GM23338 (cell line): ENCODE data around the gene MYO3B. TPM values are rescaled to one million over a fixed set of nuclear protein-coding genes. Genes with fewer than 3 reads are reported as not detected.

Source experiments
- ATAC-seq: fragments of 200-7000 bp; cut with Tn5 transposase; 3 replicates; pipeline ENCODE4 v1.9.1; 2020
- DNase-seq: peaks from one replicate; pipeline ENCODE4 v3.0.0-alpha.2; 2015; ENCODE audit warnings: low spot score
- H2AFZ ChIP-seq: fragments of 200-600 bp; sonication (generic); 2 replicates; pipeline ENCODE4 v1.8.0; 2016; ENCODE audit warnings: antibody characterized with exemption, mild to moderate bottlenecking, moderate library complexity
- H3F3A ChIP-seq: fragments of 200-600 bp; sonication (generic); replicated peaks from 2 replicates; pipeline ENCODE4 v1.8.0; 2017; ENCODE audit warnings: antibody characterized with exemption, mixed run types, low read depth
- H3K27ac ChIP-seq: fragments of 200-600 bp; sonication (generic); 2 replicates; pipeline ENCODE4 v1.6.1; 2016; ENCODE audit warnings: low read depth
- H3K27me3 ChIP-seq: fragments of 200-600 bp; sonication (generic); 2 replicates; pipeline ENCODE4 v1.8.0; 2016; ENCODE audit warnings: mild to moderate bottlenecking, mixed run types, moderate library complexity; ENCODE audit not compliant: insufficient read depth
- H3K36me3 ChIP-seq: fragments of 200-600 bp; sonication (generic); 2 replicates; pipeline ENCODE4 v1.8.0; 2016; ENCODE audit warnings: mild to moderate bottlenecking; ENCODE audit not compliant: insufficient read depth
- H3K4me1 ChIP-seq: fragments of 200-600 bp; sonication (generic); 2 replicates; pipeline ENCODE4 v1.8.0; 2016; ENCODE audit warnings: mild to moderate bottlenecking, moderate library complexity; ENCODE audit not compliant: insufficient read depth
- H3K4me2 ChIP-seq: fragments of 200-600 bp; sonication (generic); 2 replicates; pipeline ENCODE4 v1.7.1; 2017; ENCODE audit warnings: mixed run types
- H3K4me3 ChIP-seq: fragments of 200-600 bp; sonication (generic); 2 replicates; pipeline ENCODE4 v1.6.1; 2016; ENCODE audit warnings: mixed run types
- H3K79me2 ChIP-seq: fragments of 200-600 bp; sonication (generic); replicated peaks from 2 replicates; pipeline ENCODE4 v1.8.0; 2017; ENCODE audit warnings: mild to moderate bottlenecking; ENCODE audit not compliant: insufficient read depth
- H3K9me2 ChIP-seq: fragments of 200-600 bp; sonication (generic); 2 replicates; pipeline ENCODE4 v1.8.0; 2017; ENCODE audit not compliant: insufficient read depth
- H4K20me1 ChIP-seq: fragments of 200-600 bp; sonication (generic); replicated peaks from 2 replicates; pipeline ENCODE4 v1.8.0; 2017; ENCODE audit warnings: mild to moderate bottlenecking; ENCODE audit not compliant: insufficient read depth
- H3K27ac Mint-ChIP-seq: 2 replicates; pipeline ENCODE4 v1.8.0; 2020; ENCODE audit warnings: inconsistent platforms, mild to moderate bottlenecking, moderate library complexity, mixed read lengths
- H3K27me3 Mint-ChIP-seq: 3 replicates; pipeline ENCODE4 v1.8.0; 2022; ENCODE audit warnings: low read depth, mild to moderate bottlenecking, moderate library complexity, mixed read lengths, inconsistent platforms; ENCODE audit not compliant: insufficient read depth, poor library complexity
- H3K36me3 Mint-ChIP-seq: 3 replicates; pipeline ENCODE4 v1.8.0; 2021; ENCODE audit warnings: low read depth, mild to moderate bottlenecking, inconsistent platforms, moderate library complexity, mixed read lengths
- H3K4me1 Mint-ChIP-seq: 3 replicates; pipeline ENCODE4 v1.8.0; 2020; ENCODE audit warnings: mild to moderate bottlenecking, inconsistent platforms, mixed read lengths
- H3K4me3 Mint-ChIP-seq: 3 replicates; pipeline ENCODE4 v1.8.0; 2021; ENCODE audit warnings: moderate library complexity, mild to moderate bottlenecking, inconsistent platforms, mixed read lengths
- H3K9me3 Mint-ChIP-seq: 3 replicates; pipeline ENCODE4 v1.8.0; 2020; ENCODE audit warnings: moderate library complexity, mild to moderate bottlenecking, inconsistent platforms, mixed read lengths
- CREB1 ChIP-seq: fragments of 250-450 bp; sonication (Bioruptor Pico); IDR thresholded peaks from 2 replicates; pipeline ENCODE4 v1.5.0; 2020; ENCODE audit warnings: low read depth, mild to moderate bottlenecking, moderate library complexity
- CTCF ChIP-seq, 2 experiments: fragments of 200-600 bp in 1 of 2; sonication (generic) in 1 of 2; conservative IDR thresholded peaks; 2 replicates each; pipeline versions ENCODE4 v1.5.1 to v1.6.1; 2016 to 2017; ENCODE audit warnings: antibody characterized with exemption in 2 of 2, low read depth in 2 of 2, mild to moderate bottlenecking in 2 of 2, moderate library complexity in 1 of 2
- EZH2phosphoT487 ChIP-seq: fragments of 200-600 bp; sonication (generic); IDR thresholded peaks from one replicate; pipeline ENCODE4 v1.8.1; 2018; ENCODE audit warnings: antibody characterized with exemption; ENCODE audit not compliant: unreplicated experiment
- JUNB ChIP-seq: IDR thresholded peaks from one replicate; pipeline ENCODE4 v1.6.1; 2016; ENCODE audit warnings: antibody characterized with exemption; ENCODE audit not compliant: unreplicated experiment
- NANOG ChIP-seq: IDR thresholded peaks from 2 replicates; pipeline ENCODE4 v1.6.1; 2016; ENCODE audit warnings: antibody characterized with exemption, borderline replicate concordance
- STAT1 ChIP-seq: IDR thresholded peaks from one replicate; pipeline ENCODE4 v1.6.1; 2016; ENCODE audit warnings: antibody characterized with exemption; ENCODE audit not compliant: unreplicated experiment
- ZNF114 ChIP-seq: fragments of 250-450 bp; sonication (Bioruptor Pico); IDR thresholded peaks from 2 replicates; pipeline ENCODE4 v1.5.0; 2020; ENCODE audit warnings: mild to moderate bottlenecking, moderate library complexity
- ZNF331 ChIP-seq: fragments of 250-450 bp; sonication (Bioruptor Pico); IDR thresholded peaks from 2 replicates; pipeline ENCODE4 v1.5.0; 2020; ENCODE audit warnings: low read depth, mild to moderate bottlenecking, moderate library complexity
- ZNF462 ChIP-seq: fragments of 250-450 bp; sonication (Bioruptor Pico); IDR thresholded peaks from 2 replicates; pipeline ENCODE4 v1.5.0; 2020; ENCODE audit warnings: mild to moderate bottlenecking, moderate library complexity
- polyA plus RNA-seq: library from polyadenylated mRNA; unstranded; fragments of >200 nt; fragmentation: Nextera tagmentation; extraction: Ambion mirVana; gene quantifications from 2 replicates; pipeline ENCODE4 v1.2.1, GENCODE V29; 2016
- total RNA-seq: library from RNA; depleted of rRNA; stranded (reverse); fragments of >200 nt; shearing (Covaris generic); gene quantifications from 2 replicates; pipeline ENCODE4 v1.2.3, GENCODE V29; 2014
- TF ChIP-seq, protein P1 (sequence below): IDR thresholded peaks from one replicate; pipeline ENCODE4 v1.6.1; 2018; ENCODE audit warnings: antibody characterized with exemption; ENCODE audit not compliant: unreplicated experiment

The MYO3B gene
- total and polyA plus RNA-seq, 2 experiments from 2014 or later = 0.42 TPM; not detected in 1

GRCh38 chr2:170208967-170209366 is 31.0 kb downstream of the MYO3B start:
- Mint-ChIP-seq H3K4me1 (peaks cover 17% of the 10 kb centered on the region), H3K4me3 (no peak overlapping the region), H3K36me3 (peaks cover 54% of the 10 kb centered on the region), H3K27me3 (peaks cover 5% of the 10 kb centered on the region), H3K9me3 (peaks cover 59% of the 10 kb centered on the region), H3K27ac (no peak overlapping the region)
- Histone ChIP-seq H3K9me2 (no peaks in the 10 kb centered on the region), H3F3A (no peaks in the 10 kb centered on the region), H3K4me1 (peaks cover 14% of the 10 kb centered on the region), H4K20me1 (no peaks in the 10 kb centered on the region), H3K36me3 (peaks cover 12% of the 10 kb centered on the region; the same call in 1 of the 2 replicates), H3K79me2 (no peaks in the 10 kb centered on the region), H2AFZ (no peak overlapping the region), H3K27me3 (no peaks in the 10 kb centered on the region), H3K27ac (no peak overlapping the region), H3K4me2 (no peak overlapping the region), H3K4me3 (no peak overlapping the region)
- TF ChIP-seq ZNF114 (CRISPR knock-in tag) (no peak), EZH2phosphoT487 (no peak), CTCF (conservative IDR thresholded peaks at IDR 0.05; ENCODE audit: low read depth in 2 of 2) (no peak), CREB1 (CRISPR knock-in tag) (no peak), ZNF331 (CRISPR knock-in tag) (no peak), NANOG (no peak), STAT1 (no peak), JUNB (no peak), ZNF462 (CRISPR knock-in tag) (no peak)
- TF ChIP-seq, protein P1, sequence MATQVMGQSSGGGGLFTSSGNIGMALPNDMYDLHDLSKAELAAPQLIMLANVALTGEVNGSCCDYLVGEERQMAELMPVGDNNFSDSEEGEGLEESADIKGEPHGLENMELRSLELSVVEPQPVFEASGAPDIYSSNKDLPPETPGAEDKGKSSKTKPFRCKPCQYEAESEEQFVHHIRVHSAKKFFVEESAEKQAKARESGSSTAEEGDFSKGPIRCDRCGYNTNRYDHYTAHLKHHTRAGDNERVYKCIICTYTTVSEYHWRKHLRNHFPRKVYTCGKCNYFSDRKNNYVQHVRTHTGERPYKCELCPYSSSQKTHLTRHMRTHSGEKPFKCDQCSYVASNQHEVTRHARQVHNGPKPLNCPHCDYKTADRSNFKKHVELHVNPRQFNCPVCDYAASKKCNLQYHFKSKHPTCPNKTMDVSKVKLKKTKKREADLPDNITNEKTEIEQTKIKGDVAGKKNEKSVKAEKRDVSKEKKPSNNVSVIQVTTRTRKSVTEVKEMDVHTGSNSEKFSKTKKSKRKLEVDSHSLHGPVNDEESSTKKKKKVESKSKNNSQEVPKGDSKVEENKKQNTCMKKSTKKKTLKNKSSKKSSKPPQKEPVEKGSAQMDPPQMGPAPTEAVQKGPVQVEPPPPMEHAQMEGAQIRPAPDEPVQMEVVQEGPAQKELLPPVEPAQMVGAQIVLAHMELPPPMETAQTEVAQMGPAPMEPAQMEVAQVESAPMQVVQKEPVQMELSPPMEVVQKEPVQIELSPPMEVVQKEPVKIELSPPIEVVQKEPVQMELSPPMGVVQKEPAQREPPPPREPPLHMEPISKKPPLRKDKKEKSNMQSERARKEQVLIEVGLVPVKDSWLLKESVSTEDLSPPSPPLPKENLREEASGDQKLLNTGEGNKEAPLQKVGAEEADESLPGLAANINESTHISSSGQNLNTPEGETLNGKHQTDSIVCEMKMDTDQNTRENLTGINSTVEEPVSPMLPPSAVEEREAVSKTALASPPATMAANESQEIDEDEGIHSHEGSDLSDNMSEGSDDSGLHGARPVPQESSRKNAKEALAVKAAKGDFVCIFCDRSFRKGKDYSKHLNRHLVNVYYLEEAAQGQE = no peak
- no peak for DNase-seq
- ATAC-seq = no peak
